Stimulated activated CD4-positive, alpha-beta T cell treated with anti-CD3 and anti-CD28 coated beads, Interleukin-2, amount 100 ng/mL, for 4 hours (primary cell): ENCODE results near the gene NR3C1.
A peak's percentile ranks its signal among the peaks of the same experiment; 100 is the strongest.

Experiments used
- DNase-seq: peaks from one replicate; pipeline ENCODE4 v3.0.0-alpha.2; 2020; ENCODE audit warnings: low read depth

Gene NR3C1

DNA sequence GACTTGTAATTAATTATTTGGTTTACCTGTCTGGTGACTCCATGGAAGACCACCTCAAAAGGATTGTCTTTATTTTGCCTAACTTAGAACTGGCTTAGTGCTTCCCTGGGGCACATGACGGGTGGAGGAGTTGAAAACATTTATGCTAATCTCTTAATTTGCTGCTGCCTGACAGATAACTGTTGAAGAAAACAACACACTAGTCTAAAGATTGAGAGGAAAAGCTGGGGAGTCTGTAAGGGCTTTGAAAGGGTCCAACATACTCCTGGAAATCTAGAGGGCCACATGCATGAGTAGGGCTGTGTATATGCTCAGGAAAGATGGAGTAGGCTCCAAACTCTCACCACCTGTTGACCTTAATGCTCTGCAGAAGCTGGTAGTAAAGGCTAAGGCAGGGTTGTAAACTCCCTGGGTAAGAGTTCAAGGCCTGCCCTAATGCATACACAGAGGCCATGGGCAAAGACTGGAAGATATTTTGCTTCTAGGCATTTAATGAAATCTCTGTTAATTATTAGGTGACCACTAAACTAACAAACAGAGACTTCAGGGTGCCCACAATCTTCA, 40.7 kb downstream of the NR3C1 start:
- no peak for DNase-seq

DNA sequence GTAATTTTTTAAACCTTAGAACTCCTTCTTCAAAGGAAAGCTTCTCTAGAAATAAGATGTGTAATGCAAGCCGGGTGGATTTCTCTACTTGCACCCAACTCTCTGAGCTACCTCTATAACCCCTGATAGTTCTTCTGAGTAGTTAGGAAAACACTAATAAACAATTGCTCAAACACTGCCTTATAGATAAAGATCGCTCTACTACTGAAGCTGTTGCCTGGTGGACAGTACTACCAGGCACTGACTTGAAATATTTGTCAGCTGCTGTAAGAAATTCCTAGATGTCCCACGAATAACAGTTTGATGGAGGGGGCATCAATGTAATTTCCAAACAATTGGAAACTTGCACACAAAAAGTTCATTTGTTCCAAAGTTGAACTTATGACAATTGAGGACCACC, 42.0 kb downstream of the NR3C1 start:
- no peak for DNase-seq

DNA sequence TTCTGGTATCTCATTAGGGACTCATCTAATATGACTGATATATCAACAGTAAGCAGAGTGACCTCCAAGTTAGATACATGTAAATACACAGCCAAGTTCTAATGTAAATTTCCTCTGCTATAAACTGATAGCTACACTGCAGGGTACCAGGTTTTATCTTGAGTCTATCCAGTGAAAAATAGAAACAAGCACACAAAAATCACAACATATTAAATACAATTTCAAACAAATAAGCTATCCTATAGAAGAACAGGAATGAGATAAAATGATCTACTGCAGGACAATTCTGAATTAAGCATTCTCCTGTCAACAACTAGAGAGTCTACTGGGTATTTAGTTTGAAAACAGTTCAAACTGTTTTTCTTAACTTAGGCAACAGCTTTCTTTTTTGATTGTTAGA, 42.7 kb downstream of the NR3C1 start:
- DNase-seq = no peak

DNA sequence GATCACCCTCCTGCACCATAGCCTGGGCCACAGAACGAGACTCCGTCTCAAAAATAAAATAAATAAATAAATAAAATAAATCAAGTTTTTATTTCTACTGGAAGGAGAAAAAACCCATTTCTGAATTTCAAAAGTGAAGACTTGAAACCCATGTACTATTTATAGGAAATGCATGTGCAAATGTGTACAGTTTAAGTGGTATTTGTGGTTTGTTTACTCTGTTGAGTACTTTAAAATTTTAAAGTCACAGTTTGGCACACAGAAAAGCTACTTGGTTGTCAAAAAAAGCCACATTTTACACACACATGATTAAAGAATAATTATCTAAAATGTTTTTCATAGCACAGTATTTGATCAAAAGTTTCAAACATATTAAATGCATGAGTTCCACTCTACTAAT, 43.6 kb downstream of the NR3C1 start:
- no peak for DNase-seq

DNA sequence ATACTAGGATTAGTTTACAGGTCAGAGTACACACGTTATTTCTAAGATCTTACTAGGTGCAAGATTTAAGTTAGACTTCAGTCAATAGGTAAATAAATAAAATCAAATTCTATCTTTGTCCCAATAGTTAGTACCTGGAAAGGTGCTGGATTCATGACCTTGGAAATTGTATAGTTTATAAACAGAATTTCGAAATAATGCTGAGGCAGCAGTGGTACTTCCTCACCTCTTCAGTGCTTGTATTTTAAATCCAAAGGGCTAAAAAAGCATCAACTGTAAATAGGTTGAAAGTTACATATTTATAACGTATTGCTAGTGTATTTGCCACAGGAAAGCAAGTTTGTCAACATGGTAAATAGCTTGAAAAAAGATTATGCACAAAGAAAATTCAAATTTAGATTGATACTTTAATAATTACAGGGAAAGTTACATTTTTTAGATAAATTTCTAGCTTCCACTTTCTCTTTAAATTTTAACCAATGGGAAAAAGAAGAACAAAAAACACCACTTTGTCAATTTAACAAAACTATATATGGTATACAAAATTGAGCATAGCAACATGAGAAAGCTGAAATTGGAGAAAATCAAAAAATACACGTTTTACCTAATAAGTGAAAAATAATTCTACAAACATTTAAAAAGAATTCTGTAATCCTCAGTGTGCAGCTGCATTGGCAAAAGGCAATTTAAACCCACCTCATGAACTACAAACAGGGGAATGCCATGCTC, 46.5 kb downstream of the NR3C1 start:
- DNase-seq = no peak

DNA sequence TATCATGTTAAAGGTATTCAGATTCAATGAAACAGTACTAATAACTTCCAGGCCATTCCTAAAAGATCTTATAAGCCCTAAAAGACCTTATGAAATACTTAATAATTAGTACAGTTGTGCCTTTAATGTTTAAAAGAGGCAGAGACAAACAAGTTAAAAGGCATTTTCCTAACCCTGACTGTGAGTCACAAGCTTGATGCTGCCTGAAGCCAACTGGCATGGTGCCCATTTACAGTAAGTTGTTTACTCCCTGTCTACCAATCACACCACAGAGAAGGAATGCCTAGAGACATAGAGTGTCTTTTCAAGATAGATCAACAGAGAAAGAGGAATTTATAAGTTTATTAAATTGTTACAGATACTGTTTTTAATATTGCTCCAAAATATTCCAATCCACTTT, 47.8 kb downstream of the NR3C1 start:
- DNase-seq = peak; percentile 54

DNA sequence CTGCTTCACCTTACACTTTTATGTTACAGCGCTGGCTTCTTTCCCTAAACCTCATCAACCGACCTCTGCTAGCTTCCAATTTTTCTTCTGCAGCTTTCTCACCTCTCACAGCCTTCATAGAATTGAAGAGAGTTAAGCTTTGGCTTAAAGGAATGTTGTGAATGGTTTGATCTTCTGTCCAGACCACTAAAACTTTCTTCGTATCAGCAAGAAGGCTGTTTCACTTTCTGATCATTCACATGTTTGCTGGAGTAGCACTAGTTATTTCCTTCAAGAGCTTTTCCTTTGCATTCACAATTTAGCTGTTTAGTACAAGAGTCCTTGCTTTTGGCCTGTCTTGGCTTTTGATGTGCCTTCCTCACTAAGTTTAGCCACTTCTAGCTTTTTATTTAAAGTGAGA, 49.5 kb downstream of the NR3C1 start:
- no peak for DNase-seq

DNA sequence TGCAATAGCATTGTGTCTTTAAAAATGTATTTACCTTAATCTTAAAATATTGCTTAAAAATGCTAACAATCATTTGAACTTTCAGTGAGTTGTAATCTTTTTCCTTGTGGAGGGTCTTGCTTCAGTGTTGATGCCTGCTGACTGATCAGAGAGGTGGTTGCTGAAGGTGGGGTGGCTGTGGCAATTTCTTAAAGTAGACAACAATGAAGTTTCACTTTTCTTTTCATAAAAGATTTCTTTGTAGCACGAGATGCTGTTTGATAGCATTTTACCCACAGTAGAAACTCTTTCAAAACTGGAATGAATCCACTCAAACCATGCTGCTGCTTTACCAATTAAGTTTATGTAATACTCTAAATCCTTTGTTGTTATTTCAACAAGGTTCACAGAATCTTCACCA, 50.8 kb downstream of the NR3C1 start:
- no peak for DNase-seq

DNA sequence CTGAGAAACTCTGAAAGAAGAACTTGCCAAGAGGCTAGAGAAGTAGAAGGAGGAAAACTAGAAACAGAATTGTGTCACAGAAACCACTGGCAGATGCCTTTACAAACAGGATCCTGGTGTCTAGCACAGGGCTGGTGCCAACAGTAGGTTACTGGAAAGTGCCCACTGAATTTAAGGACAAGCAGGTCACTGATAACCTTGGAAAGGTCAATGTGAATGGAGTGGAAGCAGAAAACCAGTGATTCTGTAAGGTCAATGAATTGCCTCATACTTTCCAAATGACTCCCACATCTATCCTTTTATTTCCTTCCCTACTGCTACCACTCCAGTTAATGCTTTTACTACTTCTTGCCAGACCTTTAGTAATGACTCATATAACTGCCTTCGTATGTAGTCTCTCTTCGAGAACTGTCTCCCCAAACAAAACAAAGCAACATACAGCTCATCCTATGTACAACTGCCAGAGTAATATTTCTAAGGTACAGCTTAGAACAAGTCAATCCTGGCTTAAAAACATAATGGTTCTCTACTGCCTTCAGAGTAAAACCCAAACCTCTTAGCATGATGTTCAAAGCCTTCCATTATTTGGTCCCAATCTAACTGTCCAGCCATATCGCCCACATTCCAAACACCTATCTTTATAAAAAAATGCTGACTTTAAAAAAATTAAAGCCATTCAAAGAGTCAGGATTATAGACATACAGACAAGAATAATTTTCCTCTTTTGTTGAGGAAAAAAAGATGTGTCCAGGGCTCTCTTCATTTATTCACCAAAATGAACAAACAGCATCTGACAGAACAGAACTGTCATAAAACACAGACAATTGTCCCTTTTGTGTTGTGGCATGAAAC, 52.5 kb downstream of the NR3C1 start:
- no peak for DNase-seq

DNA sequence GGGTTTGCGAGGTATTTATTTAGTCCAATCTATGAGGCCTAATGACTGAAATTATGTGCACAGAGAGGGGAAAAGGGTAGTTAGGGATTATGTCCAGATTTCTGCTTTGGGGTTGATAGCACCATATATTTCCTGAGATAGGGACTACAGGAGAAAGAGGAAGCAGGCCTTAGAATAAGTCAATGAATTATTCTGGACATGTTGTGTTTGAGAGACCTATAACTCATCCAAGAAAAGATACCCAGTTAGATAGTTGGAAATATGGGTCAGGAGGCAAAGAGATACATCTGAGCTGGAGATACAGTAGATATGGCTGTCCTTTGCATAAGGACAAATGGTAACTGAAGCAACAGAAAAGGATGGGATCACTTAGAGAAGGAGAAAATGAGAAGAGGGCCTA, 53.1 kb downstream of the NR3C1 start:
- DNase-seq = no peak

DNA sequence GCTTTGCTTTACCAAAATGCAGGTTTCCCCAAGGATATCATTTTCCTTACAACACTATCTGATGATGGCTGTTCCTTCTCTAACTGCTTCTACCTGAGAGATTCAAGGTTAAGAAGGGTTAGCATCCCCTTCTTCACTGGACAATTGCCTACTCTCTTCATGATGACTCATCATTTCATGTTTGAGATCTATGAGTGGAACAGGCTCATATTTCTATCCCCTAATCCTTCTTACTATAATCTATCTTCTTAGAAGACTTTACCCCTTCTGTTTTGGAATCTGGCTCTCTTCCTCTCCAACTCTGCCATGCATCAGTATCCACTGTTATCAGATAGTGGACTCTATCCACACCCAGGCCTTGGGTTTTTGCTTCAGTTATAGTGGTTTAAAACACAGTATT, 54.3 kb downstream of the NR3C1 start:
- DNase-seq = no peak

DNA sequence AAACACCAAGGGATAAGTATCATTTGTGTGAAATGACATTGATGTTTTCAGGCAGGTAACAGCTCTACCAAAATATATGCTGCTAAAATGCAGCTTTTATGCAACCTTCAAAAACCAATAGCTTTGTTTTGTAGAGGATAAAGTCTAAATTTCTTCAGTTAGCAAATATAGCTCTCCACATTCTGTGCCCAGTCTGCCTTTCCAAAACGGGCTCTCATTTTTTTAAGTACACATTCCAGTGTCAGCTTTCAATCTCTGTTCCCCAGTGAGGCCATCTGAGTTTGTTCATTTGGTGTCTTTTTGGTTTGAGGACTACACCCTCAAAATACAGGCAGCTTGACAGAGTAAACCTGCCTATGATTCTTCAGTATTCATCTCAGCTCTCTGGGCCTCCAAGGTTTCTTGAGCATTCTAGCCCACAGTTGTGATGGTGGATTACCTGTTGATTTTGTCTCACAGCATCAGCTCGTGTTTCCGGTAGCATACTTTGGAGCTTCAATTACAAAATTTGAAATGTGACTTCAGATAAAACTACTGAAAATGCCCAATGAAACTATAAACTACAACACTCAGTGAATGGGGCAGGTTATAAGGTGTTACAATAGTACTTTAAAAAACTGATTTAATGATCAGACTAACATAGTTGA, 55.7 kb downstream of the NR3C1 start:
- DNase-seq = no peak

DNA sequence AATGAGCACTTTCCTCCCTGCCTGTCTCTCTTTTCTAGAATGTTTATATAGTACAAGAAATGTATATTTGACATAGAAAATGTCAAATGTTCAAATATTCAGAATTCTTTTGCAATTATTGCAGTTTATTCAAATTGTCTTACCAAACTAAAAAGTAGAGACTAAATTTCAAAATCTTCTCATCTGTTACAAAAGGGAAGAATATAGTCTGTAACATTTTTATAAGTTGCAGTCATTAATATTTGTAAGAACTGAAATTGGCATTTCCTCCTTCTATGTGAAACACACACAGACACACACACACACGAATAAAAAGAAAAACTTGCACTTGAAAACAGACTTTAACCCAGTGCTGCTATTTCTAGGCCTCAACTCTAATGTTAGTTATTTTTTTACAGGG, 56.4 kb downstream of the NR3C1 start:
- no peak for DNase-seq

DNA sequence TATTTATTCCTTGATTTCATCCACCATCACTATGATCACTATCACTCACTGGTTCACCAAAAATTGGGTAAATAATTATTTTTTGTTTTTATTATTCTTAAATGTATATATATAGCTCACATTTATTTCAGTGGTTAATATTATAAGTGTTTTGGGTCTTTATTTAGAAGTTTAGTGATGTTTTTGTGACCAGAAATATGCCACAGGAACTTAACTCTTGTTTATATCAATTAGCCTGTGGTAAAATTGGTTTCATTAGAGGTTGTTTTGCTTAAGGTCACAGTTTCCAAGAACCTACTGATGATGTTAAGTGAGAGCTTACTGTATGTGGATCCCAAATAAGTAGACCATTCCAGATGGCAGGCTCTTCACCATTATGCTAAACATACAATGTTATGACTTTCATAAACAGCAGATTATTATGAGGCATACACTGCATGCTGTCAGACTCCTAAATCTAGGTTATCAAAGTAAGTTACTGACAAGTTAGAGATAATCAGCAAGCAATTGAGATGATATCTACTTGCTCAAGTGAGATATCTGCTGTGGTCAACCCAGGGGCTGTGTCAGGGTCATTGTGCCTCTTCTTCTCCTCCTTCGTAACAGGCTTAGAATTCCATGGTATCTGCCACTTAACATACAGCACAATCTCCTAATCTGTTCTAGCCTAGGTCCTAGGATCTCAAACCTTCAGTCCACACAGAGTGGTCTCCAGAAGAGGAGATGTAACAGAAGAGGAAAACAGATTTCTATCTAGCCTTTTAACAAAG, 57.6 kb downstream of the NR3C1 start:
- DNase-seq = no peak

DNA sequence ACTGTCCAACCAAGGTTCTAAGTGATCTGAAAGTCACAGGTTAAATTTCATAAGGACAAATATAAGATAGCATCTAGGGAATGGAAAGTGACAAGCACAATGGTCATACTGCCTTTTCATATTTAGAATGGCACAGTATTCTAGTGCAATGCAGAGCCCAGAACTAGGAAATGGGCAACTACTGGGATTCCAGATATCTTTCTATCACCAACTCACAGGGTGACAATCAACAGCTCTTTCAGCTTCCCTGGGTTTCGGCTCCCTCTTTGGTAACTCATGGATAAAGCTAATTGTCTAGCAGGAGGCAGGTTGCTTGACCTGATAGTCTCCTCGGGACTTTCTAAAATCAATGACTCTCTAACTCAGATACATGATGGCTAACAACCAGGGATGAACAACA, 60.4 kb downstream of the NR3C1 start:
- DNase-seq = no peak

DNA sequence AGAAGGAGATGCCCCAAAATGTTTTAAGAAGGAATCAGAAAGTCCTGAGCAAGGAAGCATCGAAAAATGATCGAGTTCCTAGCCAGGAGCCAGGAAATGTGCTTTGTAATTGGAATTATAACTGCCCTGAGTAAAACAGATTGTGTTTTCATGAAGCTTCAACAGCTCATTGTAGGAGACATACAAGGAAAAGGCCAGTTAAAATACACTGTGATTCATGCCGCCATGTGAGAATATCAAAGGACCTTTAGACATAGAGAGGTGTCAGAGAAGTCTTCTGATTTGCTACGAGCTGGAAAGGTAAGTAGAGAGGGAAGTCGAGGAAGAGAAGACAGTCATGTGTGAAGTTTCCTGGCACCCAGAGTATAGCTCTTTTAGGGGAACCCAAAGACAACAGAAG, 60.9 kb downstream of the NR3C1 start:
- DNase-seq = no peak

DNA sequence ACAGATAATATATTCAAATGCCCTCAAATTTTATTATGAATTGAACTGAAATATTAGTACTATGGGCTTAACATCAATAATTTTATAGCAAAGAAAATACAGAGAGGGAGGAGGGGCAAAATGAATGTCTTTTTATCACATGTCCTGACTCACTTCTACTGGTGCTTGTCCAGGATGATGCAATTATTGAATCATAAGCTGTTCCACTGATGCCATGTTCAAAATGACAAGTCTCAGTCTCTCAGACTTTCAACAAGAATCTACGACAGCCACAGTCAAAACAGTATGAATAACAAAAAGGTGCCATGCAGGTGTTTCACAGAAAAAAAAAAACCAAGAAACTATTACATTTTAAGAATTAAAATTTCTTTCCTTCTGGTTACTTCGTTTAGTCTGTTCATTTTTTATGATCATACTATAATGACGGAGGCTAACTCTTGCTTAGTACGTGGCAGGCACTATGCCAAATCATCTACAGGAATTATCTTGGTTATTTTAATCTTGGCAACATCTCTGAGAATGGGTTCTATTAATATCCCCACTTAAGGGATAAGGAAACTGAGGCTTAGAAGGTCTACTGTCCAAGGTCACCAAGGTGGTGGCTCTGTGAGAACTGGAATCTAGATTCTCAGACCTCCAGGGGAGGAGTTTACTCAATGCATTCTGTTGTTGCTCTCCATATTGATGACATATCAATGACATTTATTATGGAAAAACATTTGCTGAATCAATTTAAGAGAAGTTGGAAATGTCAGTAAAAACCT, 61.5 kb downstream of the NR3C1 start:
- DNase-seq = no peak

DNA sequence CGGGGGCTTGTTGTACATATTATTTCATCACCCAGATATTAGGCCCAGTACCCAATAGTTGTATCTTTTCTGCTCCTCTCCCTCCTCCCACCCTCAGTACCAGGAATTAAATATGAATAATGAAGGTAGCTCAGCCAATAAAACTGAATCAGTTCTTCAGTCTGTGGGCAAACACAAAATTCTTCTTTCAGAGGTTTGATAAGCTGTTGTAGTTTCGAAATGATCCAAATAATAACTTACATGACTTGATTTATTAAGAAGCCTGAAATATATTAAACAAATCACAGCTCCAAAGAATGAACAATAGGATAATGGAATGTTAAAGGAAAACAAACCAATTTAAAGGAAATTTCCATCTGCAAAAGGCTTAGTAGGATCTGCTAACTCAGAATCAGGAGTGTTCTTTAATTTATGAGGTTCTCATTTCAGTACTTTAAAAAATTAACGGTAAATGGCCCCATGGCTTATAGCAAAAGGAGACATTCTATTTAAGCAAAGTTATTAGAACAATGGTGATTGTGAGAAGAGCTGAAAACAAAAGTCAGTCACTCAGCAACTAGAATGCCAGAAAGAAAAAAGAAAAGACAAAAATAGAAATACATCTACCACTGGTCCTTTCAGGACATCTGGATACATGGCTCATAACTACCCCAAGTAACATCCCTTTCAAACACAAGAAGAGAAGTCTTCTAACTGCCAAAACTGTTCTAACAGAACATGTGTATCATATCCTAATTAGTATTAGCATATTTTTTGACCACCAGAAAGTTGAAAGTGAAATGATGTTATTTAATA, 62.4 kb downstream of the NR3C1 start:
- DNase-seq = no peak

DNA sequence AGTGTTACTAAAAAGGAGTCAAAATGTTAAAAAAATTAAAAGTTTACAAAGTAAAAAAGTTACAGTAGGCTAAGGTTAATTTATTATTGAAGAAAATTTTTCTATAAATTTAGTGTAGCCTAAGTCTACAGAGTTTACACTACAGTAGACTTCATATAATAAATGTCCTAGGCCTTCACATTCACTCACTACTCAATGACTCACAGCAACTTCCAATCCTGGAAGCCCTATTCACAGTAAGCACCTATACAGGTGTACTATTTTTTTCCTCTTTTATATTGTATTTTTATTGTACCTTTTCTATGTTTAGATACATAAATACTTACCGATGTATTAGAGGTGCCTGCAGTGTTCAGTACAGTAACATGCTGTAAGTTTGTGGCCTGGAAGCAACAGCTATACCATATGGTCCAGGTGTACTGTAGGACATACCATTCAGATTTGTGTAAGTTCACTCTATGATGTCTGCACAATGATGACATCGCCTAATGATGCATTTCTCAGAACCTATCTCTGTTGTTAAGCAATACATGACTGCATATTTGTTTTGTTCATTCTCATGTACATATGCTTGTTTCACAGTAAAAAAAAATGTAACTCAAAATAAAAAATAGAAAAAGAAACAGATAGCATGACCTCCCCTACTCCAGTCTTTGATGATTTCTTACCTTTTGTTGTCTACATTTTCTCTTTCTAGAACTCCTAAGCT, 64.7 kb downstream of the NR3C1 start:
- no peak for DNase-seq

DNA sequence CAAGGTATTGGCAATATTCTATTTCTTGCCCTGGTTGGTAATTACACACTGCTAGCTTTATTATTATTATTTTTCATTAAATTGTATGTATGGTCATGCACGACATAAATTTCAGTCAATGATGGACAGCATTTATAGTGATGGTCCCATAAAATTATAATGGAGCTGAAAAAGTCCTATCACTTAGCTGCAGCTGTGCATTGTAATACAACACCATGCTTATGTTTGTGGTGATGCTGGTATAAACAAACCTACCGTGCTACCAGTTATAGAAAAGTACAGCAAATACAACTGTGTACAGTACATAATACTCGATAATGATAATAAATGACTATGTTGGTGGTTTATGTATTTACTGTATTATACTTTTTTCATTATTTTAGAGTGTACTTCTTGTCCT, 65.5 kb downstream of the NR3C1 start:
- no peak for DNase-seq
